Neural crest cell (in vitro differentiated cells): Measurements from ENCODE around the gene TGFB3. TPM values are rescaled to one million over a fixed set of nuclear protein-coding genes. Genes with fewer than 3 reads are reported as not detected.

ENCODE experiments used
- DNase-seq: peaks from one replicate; pipeline ENCODE4 v3.0.0; 2021; ENCODE audit warnings: low read depth, mixed read lengths, low spot score
- H3K27ac Mint-ChIP-seq: one replicate; pipeline ENCODE4 v1.8.0; 2021; ENCODE audit warnings: mild to moderate bottlenecking, mixed read lengths; ENCODE audit not compliant: unreplicated experiment
- H3K27me3 Mint-ChIP-seq: 2 replicates; pipeline ENCODE4 v1.8.0; 2021; ENCODE audit warnings: low read depth, mild to moderate bottlenecking, mixed read lengths
- H3K36me3 Mint-ChIP-seq: 2 replicates; pipeline ENCODE4 v1.8.0; 2021; ENCODE audit warnings: low read depth, mild to moderate bottlenecking, mixed read lengths
- H3K4me1 Mint-ChIP-seq: 2 replicates; pipeline ENCODE4 v1.8.0; 2021; ENCODE audit warnings: mixed read lengths
- H3K4me3 Mint-ChIP-seq: one replicate; pipeline ENCODE4 v1.8.0; 2021; ENCODE audit warnings: mild to moderate bottlenecking, mixed read lengths
- H3K9me3 Mint-ChIP-seq: 2 replicates; pipeline ENCODE4 v1.8.0; 2021; ENCODE audit warnings: mixed read lengths
- total RNA-seq: library from RNA; stranded (reverse); gene quantifications from 2 replicates; pipeline ENCODE4 v1.2.1, GENCODE V29; 2021
- TF ChIP-seq, protein P1 (sequence below): fragments of 200-600 bp; sonication (generic); conservative IDR thresholded peaks from 2 replicates; pipeline ENCODE4 v1.5.0; 2021; ENCODE audit warnings: antibody characterized with exemption, mild to moderate bottlenecking

TGFB3 gene
- total RNA-seq, 1 donor from 2014 or later: 4.6 TPM

DNA sequence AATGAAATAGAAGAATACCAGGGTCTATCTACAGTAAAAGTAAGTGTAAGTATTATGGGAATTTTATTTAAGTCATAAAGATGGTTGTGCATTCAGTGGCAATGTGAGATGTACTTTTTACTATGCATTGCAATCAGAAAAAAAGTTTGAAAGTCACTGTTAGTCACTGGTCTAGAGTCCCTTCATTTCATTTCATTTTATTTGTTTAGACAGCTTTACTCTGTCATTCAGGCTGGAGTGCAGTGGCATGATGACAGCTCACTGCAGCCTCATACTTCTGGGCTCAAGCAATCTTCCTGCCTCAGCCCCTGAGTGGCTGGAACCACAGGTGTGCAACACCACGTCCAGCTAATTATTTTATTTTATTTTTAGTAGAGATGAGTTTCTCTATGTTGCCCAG, 42.6 kb downstream of the TGFB3 start:
- H3K4me1 Mint-ChIP-seq: peaks cover 6% of the 10 kb centered on the region
- peaks cover 15% of the 10 kb centered on the region for H3K36me3 Mint-ChIP-seq
- TF ChIP-seq, protein P1, sequence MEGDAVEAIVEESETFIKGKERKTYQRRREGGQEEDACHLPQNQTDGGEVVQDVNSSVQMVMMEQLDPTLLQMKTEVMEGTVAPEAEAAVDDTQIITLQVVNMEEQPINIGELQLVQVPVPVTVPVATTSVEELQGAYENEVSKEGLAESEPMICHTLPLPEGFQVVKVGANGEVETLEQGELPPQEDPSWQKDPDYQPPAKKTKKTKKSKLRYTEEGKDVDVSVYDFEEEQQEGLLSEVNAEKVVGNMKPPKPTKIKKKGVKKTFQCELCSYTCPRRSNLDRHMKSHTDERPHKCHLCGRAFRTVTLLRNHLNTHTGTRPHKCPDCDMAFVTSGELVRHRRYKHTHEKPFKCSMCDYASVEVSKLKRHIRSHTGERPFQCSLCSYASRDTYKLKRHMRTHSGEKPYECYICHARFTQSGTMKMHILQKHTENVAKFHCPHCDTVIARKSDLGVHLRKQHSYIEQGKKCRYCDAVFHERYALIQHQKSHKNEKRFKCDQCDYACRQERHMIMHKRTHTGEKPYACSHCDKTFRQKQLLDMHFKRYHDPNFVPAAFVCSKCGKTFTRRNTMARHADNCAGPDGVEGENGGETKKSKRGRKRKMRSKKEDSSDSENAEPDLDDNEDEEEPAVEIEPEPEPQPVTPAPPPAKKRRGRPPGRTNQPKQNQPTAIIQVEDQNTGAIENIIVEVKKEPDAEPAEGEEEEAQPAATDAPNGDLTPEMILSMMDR: no peak
- no peak overlapping the region for H3K27ac Mint-ChIP-seq
- no peak for DNase-seq
- no peak overlapping the region for H3K4me3 Mint-ChIP-seq
- H3K9me3 Mint-ChIP-seq: no peaks in the 10 kb centered on the region
- no peaks in the 10 kb centered on the region for H3K27me3 Mint-ChIP-seq

- H3K36me3 Mint-ChIP-seq: no peaks in the 10 kb centered on the region
- no peak overlapping the region for H3K4me3 Mint-ChIP-seq
- H3K27ac Mint-ChIP-seq: no peak overlapping the region
- no peaks in the 10 kb centered on the region for H3K27me3 Mint-ChIP-seq
- H3K9me3 Mint-ChIP-seq: no peaks in the 10 kb centered on the region
- peaks cover 6% of the 10 kb centered on the region for H3K4me1 Mint-ChIP-seq
- no peak for DNase-seq
- TF ChIP-seq, protein P1: no peak
These were observed 46.7 kb downstream of the TGFB3 start for GRCh38 chr14:75934998-75935628.

DNA sequence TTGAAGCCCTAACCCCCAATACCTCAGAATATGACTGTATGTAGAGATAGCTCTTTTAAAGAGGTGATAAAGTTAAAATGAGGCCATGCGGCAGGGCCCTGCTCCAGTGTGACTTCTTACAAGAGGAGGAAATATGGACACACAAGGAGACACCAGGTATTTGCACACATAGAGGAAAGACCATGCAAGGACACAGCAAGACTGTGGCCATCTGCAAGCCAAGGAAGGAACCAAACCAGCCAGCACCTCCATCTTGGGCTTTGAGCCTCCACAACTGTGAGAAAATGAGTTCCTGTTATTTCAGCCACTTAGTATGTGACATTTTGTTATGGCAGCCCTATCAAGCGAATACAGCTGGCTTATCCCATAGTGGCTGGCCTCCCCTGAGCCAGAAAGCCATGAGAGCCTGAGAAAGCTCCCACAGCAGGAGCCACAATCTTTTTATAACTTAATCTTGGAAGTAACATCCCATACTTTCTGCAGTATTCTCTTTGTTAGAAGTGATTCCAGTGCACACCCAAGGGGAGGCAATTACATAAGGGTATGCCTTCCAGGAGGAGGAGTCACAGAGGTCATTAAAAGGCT, 48.0 kb downstream of the TGFB3 start:
- Mint-ChIP-seq H3K27me3 (no peaks in the 10 kb centered on the region), H3K9me3 (no peaks in the 10 kb centered on the region), H3K4me3 (no peak overlapping the region), H3K27ac (no peak overlapping the region), H3K36me3 (no peaks in the 10 kb centered on the region), H3K4me1 (peaks cover 6% of the 10 kb centered on the region)
- TF ChIP-seq, protein P1: no peak
- no peak for DNase-seq

DNA sequence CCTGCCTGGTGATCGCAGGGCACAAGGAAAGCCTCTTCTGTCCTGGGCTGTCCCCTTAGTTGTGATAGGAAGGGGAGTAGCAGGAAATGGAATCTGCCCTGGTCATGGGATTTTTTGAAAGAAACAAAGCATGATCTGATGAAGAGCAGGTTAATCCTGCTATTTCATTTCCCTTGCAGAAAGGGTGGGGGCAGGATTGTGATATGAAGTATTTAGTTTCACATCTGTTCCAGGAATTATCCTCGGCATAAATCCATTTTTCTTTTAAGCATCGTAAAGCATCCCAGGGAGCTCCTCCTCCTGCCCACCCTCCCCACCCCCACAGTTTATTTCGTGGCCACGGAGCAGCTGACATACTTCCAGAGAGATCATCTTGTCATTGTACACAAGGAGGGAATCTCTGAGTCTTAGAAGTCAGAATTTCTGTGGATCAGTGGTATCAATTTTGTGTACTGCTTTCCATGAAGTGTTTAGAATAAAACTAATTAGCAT, 53.1 kb downstream of the TGFB3 start:
- Mint-ChIP-seq H3K36me3 (peaks cover 7% of the 10 kb centered on the region), H3K9me3 (peaks cover 2% of the 10 kb centered on the region), H3K27me3 (no peaks in the 10 kb centered on the region), H3K4me3 (no peak overlapping the region), H3K4me1 (peaks cover 10% of the 10 kb centered on the region), H3K27ac (peak overlapping the region; percentile 46)
- TF ChIP-seq, protein P1: no peak
- no peak for DNase-seq

DNA sequence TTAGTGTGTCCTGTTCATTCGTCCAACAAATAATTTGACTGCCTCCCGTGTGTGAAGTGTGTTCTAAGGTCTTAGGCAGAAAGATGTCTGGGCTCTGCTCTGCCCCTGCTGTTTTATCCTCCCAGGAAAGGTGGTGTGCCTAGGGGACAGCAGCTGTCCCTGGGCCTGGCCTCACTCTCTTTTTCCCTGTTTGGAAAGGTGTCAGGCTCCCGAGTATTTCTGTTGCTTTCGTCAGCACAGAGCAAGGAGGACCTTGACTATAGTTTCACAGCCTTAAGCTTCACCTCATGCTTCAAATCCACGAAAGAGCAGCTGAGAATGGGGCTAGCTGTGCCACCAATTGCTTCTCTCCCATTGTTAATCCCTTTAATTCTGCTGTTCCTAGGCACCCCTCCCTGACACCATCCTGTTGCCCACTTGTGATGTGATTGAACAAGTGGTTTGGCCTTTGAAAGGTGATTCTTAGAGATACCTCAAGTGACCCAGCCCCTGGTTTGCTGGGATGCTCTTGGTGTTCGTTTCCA, 54.2 kb downstream of the TGFB3 start:
- TF ChIP-seq, protein P1: no peak
- Mint-ChIP-seq H3K4me3 (no peak overlapping the region), H3K4me1 (peaks cover 10% of the 10 kb centered on the region), H3K36me3 (peaks cover 14% of the 10 kb centered on the region), H3K27me3 (no peaks in the 10 kb centered on the region), H3K27ac (peak overlapping the region; percentile 54), H3K9me3 (peaks cover 2% of the 10 kb centered on the region)
- no peak for DNase-seq
